Fibroblast of lung (primary cell): ENCODE data around the gene LETMD1.

ENCODE experiments used
- CTCF ChIP-seq, 2 donors: IDR thresholded peaks in 1 of 2; conservative IDR thresholded peaks in 1 of 2; 1 replicate in 1 of 2; 2 replicates in 1 of 2; pipeline ENCODE4 v1.5.1; 2011 to 2012; ENCODE audit warnings: low read length in 2 of 2, control low read depth in 1 of 2, inconsistent platforms in 1 of 2, low read depth in 1 of 2, mild to moderate bottlenecking in 1 of 2
- EZH2 ChIP-seq: IDR thresholded peaks from 2 replicates; pipeline ENCODE4 v1.5.1; 2012; ENCODE audit warnings: low read length, control low read depth, mild to moderate bottlenecking; ENCODE audit errors: missing control alignments

- TF ChIP-seq CTCF (conservative IDR thresholded peaks at IDR 0.05 in 1 of 2, IDR thresholded peaks at IDR 0.05 in 1 of 2; ENCODE audit: low read depth in 1 of 2, low read length in 2 of 2) (no peak), EZH2 (no peak)
Measured at GRCh38 chr12:51098611-51099010, 50.5 kb downstream of the LETMD1 start.
